ENCODE measurements around the gene CTDP1.

DNA sequence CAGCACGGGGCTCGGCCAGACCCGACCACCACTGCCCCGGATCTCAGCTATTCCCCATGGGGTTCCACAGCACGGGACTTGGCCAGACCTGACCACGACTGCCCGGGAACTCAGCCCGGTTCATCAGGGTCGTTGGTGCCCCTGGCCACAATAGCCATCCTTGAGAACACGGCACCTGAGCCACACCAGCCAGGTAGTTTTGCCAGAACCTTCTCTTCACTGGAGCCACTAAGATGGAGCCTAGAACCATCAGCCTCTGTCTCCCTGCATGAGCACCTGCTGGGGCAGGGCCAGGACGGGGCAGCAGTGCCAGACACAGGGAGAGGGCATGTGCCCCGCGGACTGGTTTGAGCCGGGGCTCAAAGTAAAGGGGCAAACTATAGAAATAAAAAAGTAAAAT is 106.7 kb downstream of the CTDP1 start:
- TF ChIP-seq CTCF (IDR thresholded peaks at IDR 0.05; ENCODE audit: low read depth, low read length, missing input control), result no peak
- TF ChIP-seq GABPA (IDR thresholded peaks at IDR 0.05 in 1 of 2, conservative IDR thresholded peaks at IDR 0.05 in 1 of 2), result no peak
- TF ChIP-seq, protein P1, sequence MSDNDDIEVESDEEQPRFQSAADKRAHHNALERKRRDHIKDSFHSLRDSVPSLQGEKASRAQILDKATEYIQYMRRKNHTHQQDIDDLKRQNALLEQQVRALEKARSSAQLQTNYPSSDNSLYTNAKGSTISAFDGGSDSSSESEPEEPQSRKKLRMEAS (IDR thresholded peaks at IDR 0.05), result no peak
- TF ChIP-seq EGR1 (IDR thresholded peaks at IDR 0.05; ENCODE audit: low read depth in 2 of 2), result no peak
- no peak for TF ChIP-seq REST (IDR thresholded peaks at IDR 0.05)
- TF ChIP-seq NR2F2 (IDR thresholded peaks at IDR 0.05), result no peak

Measured in liver (tissue), 3 donors.